Measurements from ENCODE around the gene MTA1.
A peak's percentile ranks its signal among the peaks of the same experiment; 100 is the strongest.

MTA1 gene
- long read RNA-seq, partial matches to known transcripts: 2 of 9 reads
- long read RNA-seq, other reads (novel, unspliced or antisense): 3 of 9 reads

- Histone ChIP-seq H3K27ac (replicated peaks) (peak within 1 kb of the TSS; percentile 71), H3K27me3 (ENCODE audit: insufficient read depth, poor library complexity, severe bottlenecking) (no peaks in the 10 kb centered on the region), H3K4me3 (replicated peaks; ENCODE audit: insufficient read depth, low read length) (peak within 1 kb of the TSS; percentile 85)
- no peak for DNase-seq (ENCODE audit: low read depth in 1 of 2, low spot score in 1 of 2)
- TF ChIP-seq, protein P1, sequence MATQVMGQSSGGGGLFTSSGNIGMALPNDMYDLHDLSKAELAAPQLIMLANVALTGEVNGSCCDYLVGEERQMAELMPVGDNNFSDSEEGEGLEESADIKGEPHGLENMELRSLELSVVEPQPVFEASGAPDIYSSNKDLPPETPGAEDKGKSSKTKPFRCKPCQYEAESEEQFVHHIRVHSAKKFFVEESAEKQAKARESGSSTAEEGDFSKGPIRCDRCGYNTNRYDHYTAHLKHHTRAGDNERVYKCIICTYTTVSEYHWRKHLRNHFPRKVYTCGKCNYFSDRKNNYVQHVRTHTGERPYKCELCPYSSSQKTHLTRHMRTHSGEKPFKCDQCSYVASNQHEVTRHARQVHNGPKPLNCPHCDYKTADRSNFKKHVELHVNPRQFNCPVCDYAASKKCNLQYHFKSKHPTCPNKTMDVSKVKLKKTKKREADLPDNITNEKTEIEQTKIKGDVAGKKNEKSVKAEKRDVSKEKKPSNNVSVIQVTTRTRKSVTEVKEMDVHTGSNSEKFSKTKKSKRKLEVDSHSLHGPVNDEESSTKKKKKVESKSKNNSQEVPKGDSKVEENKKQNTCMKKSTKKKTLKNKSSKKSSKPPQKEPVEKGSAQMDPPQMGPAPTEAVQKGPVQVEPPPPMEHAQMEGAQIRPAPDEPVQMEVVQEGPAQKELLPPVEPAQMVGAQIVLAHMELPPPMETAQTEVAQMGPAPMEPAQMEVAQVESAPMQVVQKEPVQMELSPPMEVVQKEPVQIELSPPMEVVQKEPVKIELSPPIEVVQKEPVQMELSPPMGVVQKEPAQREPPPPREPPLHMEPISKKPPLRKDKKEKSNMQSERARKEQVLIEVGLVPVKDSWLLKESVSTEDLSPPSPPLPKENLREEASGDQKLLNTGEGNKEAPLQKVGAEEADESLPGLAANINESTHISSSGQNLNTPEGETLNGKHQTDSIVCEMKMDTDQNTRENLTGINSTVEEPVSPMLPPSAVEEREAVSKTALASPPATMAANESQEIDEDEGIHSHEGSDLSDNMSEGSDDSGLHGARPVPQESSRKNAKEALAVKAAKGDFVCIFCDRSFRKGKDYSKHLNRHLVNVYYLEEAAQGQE (IDR thresholded peaks at IDR 0.05; ENCODE audit: insufficient replicate concordance, low read depth): no peak
- TF ChIP-seq POLR2AphosphoS5 (IDR thresholded peaks at IDR 0.05; ENCODE audit: low read depth): no peak
Observed at GRCh38 chr14:105419195-105420091, at the start of gene MTA1. Gene MTA1, plus strand, starts transcription at chr14:105419827. Its CDS starts 209 bp downstream, at chr14:105420036.

DNA sequence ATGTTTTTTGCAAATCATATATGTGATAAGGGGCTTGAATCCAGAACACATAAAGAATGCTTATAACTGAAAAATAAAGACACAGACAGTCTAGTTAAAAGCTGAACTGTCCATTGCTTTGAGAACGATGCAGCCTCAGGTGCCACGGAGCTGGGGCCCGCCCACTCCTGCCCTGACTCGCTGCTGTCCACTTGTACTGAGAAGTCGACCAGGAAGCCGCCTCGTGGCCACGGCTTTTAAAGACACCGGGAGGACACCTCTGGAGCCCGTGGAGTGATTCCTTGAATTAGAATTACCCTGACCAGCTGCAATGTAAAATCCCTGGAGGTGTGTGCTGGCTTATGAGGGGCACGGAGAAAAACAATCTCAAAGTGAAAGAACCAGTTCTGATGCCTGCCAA lies 45.2 kb upstream of the MTA1 start:
- H3K4me3 ChIP-seq (replicated peaks; ENCODE audit: insufficient read depth, low read length): no peak overlapping the region
- no peak overlapping the region for H3K27ac ChIP-seq (replicated peaks)
- DNase-seq (ENCODE audit: low read depth in 1 of 2, low spot score in 1 of 2): no peak
- TF ChIP-seq SPI1 (IDR thresholded peaks at IDR 0.05; ENCODE audit: borderline replicate concordance, low read depth) (no peak), POLR2AphosphoS5 (IDR thresholded peaks at IDR 0.05; ENCODE audit: low read depth) (no peak), GABPA (IDR thresholded peaks at IDR 0.05; ENCODE audit: low read depth) (no peak)
- TF ChIP-seq, protein P2, sequence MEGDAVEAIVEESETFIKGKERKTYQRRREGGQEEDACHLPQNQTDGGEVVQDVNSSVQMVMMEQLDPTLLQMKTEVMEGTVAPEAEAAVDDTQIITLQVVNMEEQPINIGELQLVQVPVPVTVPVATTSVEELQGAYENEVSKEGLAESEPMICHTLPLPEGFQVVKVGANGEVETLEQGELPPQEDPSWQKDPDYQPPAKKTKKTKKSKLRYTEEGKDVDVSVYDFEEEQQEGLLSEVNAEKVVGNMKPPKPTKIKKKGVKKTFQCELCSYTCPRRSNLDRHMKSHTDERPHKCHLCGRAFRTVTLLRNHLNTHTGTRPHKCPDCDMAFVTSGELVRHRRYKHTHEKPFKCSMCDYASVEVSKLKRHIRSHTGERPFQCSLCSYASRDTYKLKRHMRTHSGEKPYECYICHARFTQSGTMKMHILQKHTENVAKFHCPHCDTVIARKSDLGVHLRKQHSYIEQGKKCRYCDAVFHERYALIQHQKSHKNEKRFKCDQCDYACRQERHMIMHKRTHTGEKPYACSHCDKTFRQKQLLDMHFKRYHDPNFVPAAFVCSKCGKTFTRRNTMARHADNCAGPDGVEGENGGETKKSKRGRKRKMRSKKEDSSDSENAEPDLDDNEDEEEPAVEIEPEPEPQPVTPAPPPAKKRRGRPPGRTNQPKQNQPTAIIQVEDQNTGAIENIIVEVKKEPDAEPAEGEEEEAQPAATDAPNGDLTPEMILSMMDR (IDR thresholded peaks at IDR 0.05; ENCODE audit: insufficient read depth, low read length): no peak
- TF ChIP-seq, protein P1 (IDR thresholded peaks at IDR 0.05; ENCODE audit: insufficient replicate concordance, low read depth): no peak
- H3K27me3 ChIP-seq (ENCODE audit: insufficient read depth, poor library complexity, severe bottlenecking): no peaks in the 10 kb centered on the region

- Histone ChIP-seq H3K4me3 (replicated peaks; ENCODE audit: insufficient read depth, low read length) (no peak overlapping the region), H3K27ac (replicated peaks) (no peak overlapping the region), H3K27me3 (ENCODE audit: insufficient read depth, poor library complexity, severe bottlenecking) (no peaks in the 10 kb centered on the region)
- TF ChIP-seq POLR2AphosphoS5 (IDR thresholded peaks at IDR 0.05; ENCODE audit: low read depth): no peak
- peak; percentile 43; the same call in 1 of the 2 replicates for TF ChIP-seq SPI1 (IDR thresholded peaks at IDR 0.05; ENCODE audit: borderline replicate concordance, low read depth)
- no peak for TF ChIP-seq GABPA (IDR thresholded peaks at IDR 0.05; ENCODE audit: low read depth)
- TF ChIP-seq, protein P1 (IDR thresholded peaks at IDR 0.05; ENCODE audit: insufficient replicate concordance, low read depth): no peak
- TF ChIP-seq, protein P2 (IDR thresholded peaks at IDR 0.05; ENCODE audit: insufficient read depth, low read length): no peak
- DNase-seq (ENCODE audit: low read depth in 1 of 2, low spot score in 1 of 2): peak; percentile 40 to 55
Observed at GRCh38 chr14:105375635-105376057, 44.0 kb upstream of the MTA1 start.

Measured in HL-60 (cell line).